Measurements from ENCODE around the gene LNP1. TPM values are rescaled to one million over a fixed set of nuclear protein-coding genes. Genes with fewer than 3 reads are reported as not detected.
"Not testable (repeated sequence)": the region's sequence is repeated elsewhere in the genome, so short reads cannot be mapped to it uniquely, and the experiment has no call there.

The LNP1 gene
- total and polyA plus RNA-seq, 2 donors (not counting 1 experiment from before 2014, with no cell fraction given): 3.1 to 3.5 TPM

DNA sequence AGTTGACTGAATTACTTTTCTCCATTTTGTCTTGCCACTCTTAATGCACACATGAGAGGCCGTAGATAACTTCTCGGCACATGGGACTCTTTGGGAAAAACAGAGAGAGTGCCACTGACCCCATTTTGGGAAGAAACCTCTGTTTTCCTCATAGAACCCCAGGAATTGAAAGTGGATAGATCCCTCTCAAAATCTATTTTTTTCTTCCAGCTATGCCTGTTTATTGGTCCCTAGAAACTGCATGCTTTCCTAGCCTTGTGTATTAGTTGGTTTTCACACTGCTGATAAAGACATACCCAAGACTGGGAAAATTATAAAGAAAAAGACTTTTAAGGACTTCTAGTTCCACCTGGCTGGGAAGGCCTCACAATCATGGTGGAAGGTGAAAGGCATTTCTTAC lies 67.3 kb downstream of the LNP1 start:
- no peaks in the 10 kb centered on the region for H3K36me3 ChIP-seq (ENCODE audit: control insufficient read depth, insufficient read depth, low read length)
- no peaks in the 10 kb centered on the region for H3K27me3 ChIP-seq (ENCODE audit: control insufficient read depth, insufficient read depth, low read length)
- H3K9ac ChIP-seq (ENCODE audit: insufficient read depth, low read length): no peak overlapping the region
- TF ChIP-seq, protein P1, sequence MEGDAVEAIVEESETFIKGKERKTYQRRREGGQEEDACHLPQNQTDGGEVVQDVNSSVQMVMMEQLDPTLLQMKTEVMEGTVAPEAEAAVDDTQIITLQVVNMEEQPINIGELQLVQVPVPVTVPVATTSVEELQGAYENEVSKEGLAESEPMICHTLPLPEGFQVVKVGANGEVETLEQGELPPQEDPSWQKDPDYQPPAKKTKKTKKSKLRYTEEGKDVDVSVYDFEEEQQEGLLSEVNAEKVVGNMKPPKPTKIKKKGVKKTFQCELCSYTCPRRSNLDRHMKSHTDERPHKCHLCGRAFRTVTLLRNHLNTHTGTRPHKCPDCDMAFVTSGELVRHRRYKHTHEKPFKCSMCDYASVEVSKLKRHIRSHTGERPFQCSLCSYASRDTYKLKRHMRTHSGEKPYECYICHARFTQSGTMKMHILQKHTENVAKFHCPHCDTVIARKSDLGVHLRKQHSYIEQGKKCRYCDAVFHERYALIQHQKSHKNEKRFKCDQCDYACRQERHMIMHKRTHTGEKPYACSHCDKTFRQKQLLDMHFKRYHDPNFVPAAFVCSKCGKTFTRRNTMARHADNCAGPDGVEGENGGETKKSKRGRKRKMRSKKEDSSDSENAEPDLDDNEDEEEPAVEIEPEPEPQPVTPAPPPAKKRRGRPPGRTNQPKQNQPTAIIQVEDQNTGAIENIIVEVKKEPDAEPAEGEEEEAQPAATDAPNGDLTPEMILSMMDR (conservative IDR thresholded peaks at IDR 0.05 in 1 of 2, IDR thresholded peaks at IDR 0.05 in 1 of 2; ENCODE audit: low read depth in 1 of 2, low read length in 2 of 2): no peak
- no peak for TF ChIP-seq EZH2 (IDR thresholded peaks at IDR 0.05; ENCODE audit: low read length, missing control alignments)
- no peak for DNase-seq (ENCODE audit: low read depth in 2 of 2)
- no peak overlapping the region for H2AFZ ChIP-seq (ENCODE audit: low read length)
- H3K27ac ChIP-seq (ENCODE audit: insufficient read depth, low read length): no peak overlapping the region
- no peaks in the 10 kb centered on the region for H3K79me2 ChIP-seq (ENCODE audit: control insufficient read depth, insufficient read depth, low read length)
- no peak overlapping the region for H3K4me3 ChIP-seq (replicated peaks in 1 of 4; ENCODE audit: control extremely low read depth in 1 of 4, insufficient read depth in 1 of 4, low read depth in 3 of 4, low read length in 4 of 4)
- no peak overlapping the region for H3K4me2 ChIP-seq (ENCODE audit: extremely low read depth, insufficient read depth, low read length)
- no peaks in the 10 kb centered on the region for H3K4me1 ChIP-seq (ENCODE audit: control insufficient read depth, extremely low read depth, insufficient read depth, low read length)
- no peaks in the 10 kb centered on the region for H3K9me3 ChIP-seq (ENCODE audit: control insufficient read depth, insufficient read depth, low read depth, low read length)
- no peaks in the 10 kb centered on the region for H4K20me1 ChIP-seq (ENCODE audit: control insufficient read depth, extremely low read depth, insufficient read depth, low read length)

DNA sequence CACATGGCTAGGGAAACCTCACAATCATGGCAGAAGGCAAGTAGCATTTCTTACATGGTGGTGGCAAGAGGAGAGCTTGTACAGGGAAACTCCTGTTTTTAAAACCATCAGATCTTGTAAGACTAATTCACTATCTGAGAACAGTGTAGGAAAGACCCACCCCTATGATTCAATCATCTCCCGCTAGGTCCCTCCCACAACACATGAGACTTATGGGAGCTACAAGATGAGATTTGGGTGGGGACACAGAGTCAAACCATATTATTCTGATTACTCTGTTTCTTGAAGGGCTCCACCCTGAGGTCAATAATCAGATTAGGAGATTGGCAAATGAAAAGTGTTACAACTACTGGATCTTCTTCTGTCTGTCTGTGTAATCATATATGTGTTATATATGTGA lies 69.6 kb downstream of the LNP1 start:
- Histone ChIP-seq H3K9me3 (ENCODE audit: control insufficient read depth, insufficient read depth, low read depth, low read length) (no peaks in the 10 kb centered on the region), H3K4me2 (ENCODE audit: extremely low read depth, insufficient read depth, low read length) (no peak overlapping the region), H3K79me2 (ENCODE audit: control insufficient read depth, insufficient read depth, low read length) (no peaks in the 10 kb centered on the region), H3K27me3 (ENCODE audit: control insufficient read depth, insufficient read depth, low read length) (no peaks in the 10 kb centered on the region), H3K4me3 (replicated peaks in 1 of 4; ENCODE audit: control extremely low read depth in 1 of 4, insufficient read depth in 1 of 4, low read depth in 3 of 4, low read length in 4 of 4) (no peak overlapping the region), H3K36me3 (ENCODE audit: control insufficient read depth, insufficient read depth, low read length) (no peaks in the 10 kb centered on the region), H4K20me1 (ENCODE audit: control insufficient read depth, extremely low read depth, insufficient read depth, low read length) (no peaks in the 10 kb centered on the region), H2AFZ (ENCODE audit: low read length) (no peak overlapping the region), H3K4me1 (ENCODE audit: control insufficient read depth, extremely low read depth, insufficient read depth, low read length) (no peaks in the 10 kb centered on the region), H3K9ac (ENCODE audit: insufficient read depth, low read length) (no peak overlapping the region), H3K27ac (ENCODE audit: insufficient read depth, low read length) (no peak overlapping the region)
- no peak for TF ChIP-seq EZH2 (IDR thresholded peaks at IDR 0.05; ENCODE audit: low read length, missing control alignments)
- TF ChIP-seq, protein P1 (conservative IDR thresholded peaks at IDR 0.05 in 1 of 2, IDR thresholded peaks at IDR 0.05 in 1 of 2; ENCODE audit: low read depth in 1 of 2, low read length in 2 of 2): no peak
- DNase-seq (ENCODE audit: low read depth in 2 of 2): no peak

DNA sequence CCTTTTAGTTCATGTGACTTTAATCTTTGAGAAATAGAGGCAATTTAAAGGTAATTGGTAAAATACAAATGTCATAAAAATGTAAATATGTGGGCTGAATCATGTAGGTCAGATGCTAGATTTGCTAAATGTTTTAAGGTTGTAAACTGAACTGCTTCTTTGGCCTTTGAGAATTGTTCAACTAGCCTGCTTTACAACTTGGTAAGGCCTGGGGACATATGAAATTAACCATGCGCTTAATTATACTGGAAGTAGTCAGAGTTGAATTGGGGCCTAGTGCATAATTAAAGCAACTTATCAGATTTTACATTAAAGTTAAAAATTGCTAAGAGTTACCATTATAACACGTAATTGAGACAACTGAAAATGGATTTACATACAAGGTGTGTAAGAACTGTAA lies 70.1 kb downstream of the LNP1 start:
- H3K79me2 ChIP-seq (ENCODE audit: control insufficient read depth, insufficient read depth, low read length): no peaks in the 10 kb centered on the region
- no peaks in the 10 kb centered on the region for H3K9me3 ChIP-seq (ENCODE audit: control insufficient read depth, insufficient read depth, low read depth, low read length)
- TF ChIP-seq, protein P1 (conservative IDR thresholded peaks at IDR 0.05 in 1 of 2, IDR thresholded peaks at IDR 0.05 in 1 of 2; ENCODE audit: low read depth in 1 of 2, low read length in 2 of 2): no peak
- no peak for TF ChIP-seq EZH2 (IDR thresholded peaks at IDR 0.05; ENCODE audit: low read length, missing control alignments)
- H3K36me3 ChIP-seq (ENCODE audit: control insufficient read depth, insufficient read depth, low read length): no peaks in the 10 kb centered on the region
- no peak overlapping the region for H3K9ac ChIP-seq (ENCODE audit: insufficient read depth, low read length)
- H4K20me1 ChIP-seq (ENCODE audit: control insufficient read depth, extremely low read depth, insufficient read depth, low read length): no peaks in the 10 kb centered on the region
- H3K4me3 ChIP-seq (replicated peaks in 1 of 4; ENCODE audit: control extremely low read depth in 1 of 4, insufficient read depth in 1 of 4, low read depth in 3 of 4, low read length in 4 of 4): no peak overlapping the region
- DNase-seq (ENCODE audit: low read depth in 2 of 2): no peak
- H3K27ac ChIP-seq (ENCODE audit: insufficient read depth, low read length): no peak overlapping the region
- no peak overlapping the region for H2AFZ ChIP-seq (ENCODE audit: low read length)
- H3K4me1 ChIP-seq (ENCODE audit: control insufficient read depth, extremely low read depth, insufficient read depth, low read length): no peaks in the 10 kb centered on the region
- no peaks in the 10 kb centered on the region for H3K27me3 ChIP-seq (ENCODE audit: control insufficient read depth, insufficient read depth, low read length)
- H3K4me2 ChIP-seq (ENCODE audit: extremely low read depth, insufficient read depth, low read length): no peak overlapping the region

DNA sequence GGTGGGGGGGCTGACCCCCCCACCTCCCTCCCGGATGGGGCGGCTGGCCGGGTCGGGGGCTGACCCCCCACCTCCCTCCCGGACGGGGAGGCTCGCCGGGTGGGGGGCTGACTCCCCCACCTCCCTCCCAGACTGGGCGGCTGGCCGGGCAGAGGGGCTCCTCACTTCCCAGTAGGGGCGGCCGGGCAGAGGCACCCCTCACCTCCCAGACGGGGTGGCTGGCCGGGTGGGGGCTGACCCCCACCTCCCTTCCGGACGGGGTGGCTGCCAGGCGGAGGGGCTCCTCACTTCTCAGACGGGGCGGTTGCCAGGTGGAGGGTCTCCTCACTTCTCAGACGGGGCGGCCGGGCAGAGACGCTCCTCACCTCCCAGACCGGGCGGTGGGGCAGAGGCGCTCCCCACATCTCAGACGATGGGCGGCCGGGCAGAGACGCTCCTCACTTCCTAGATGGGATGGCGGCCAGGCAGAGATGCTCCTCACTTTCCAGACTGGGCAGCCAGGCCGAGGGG lies 76.6 kb downstream of the LNP1 start:
- not testable (repeated sequence) for H3K9me3 ChIP-seq (ENCODE audit: control insufficient read depth, insufficient read depth, low read depth, low read length); DNase-seq (ENCODE audit: low read depth in 2 of 2)

DNA sequence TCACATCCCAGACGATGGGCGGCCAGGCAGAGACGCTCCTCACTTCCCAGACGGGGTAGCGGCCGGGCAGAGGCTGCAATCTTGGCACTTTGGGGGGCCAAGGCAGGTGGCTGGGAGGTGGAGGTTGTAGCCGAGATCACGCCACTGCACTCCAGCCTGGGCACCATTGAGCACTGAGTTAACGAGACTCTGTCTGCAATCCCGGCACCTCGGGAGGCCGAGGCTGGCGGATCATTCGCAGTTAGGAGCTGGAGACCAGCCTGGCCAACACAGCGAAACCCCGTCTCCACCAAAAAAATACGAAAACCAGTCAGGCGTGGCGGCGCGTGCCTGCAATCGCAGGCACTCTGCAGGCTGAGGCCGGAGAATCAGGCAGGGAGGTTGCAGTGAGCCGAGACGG lies 77.2 kb downstream of the LNP1 start:
- H3K79me2 ChIP-seq (ENCODE audit: control insufficient read depth, insufficient read depth, low read length); H3K9ac ChIP-seq (ENCODE audit: insufficient read depth, low read length); H4K20me1 ChIP-seq (ENCODE audit: control insufficient read depth, extremely low read depth, insufficient read depth, low read length); H3K4me1 ChIP-seq (ENCODE audit: control insufficient read depth, extremely low read depth, insufficient read depth, low read length); H3K9me3 ChIP-seq (ENCODE audit: control insufficient read depth, insufficient read depth, low read depth, low read length); H3K27ac ChIP-seq (ENCODE audit: insufficient read depth, low read length); DNase-seq (ENCODE audit: low read depth in 2 of 2); H3K27me3 ChIP-seq (ENCODE audit: control insufficient read depth, insufficient read depth, low read length); H3K4me2 ChIP-seq (ENCODE audit: extremely low read depth, insufficient read depth, low read length); H3K36me3 ChIP-seq (ENCODE audit: control insufficient read depth, insufficient read depth, low read length); H2AFZ ChIP-seq (ENCODE audit: low read length); H3K4me3 ChIP-seq (replicated peaks in 1 of 4; ENCODE audit: control extremely low read depth in 1 of 4, insufficient read depth in 1 of 4, low read depth in 3 of 4, low read length in 4 of 4): not testable (repeated sequence)

More for the DNA sequence above, 76.6 kb downstream of the LNP1 start:
- not testable (repeated sequence) for H3K36me3 ChIP-seq (ENCODE audit: control insufficient read depth, insufficient read depth, low read length); H3K27me3 ChIP-seq (ENCODE audit: control insufficient read depth, insufficient read depth, low read length); H3K9ac ChIP-seq (ENCODE audit: insufficient read depth, low read length); H3K4me1 ChIP-seq (ENCODE audit: control insufficient read depth, extremely low read depth, insufficient read depth, low read length); H3K79me2 ChIP-seq (ENCODE audit: control insufficient read depth, insufficient read depth, low read length); H3K4me3 ChIP-seq (replicated peaks in 1 of 4; ENCODE audit: control extremely low read depth in 1 of 4, insufficient read depth in 1 of 4, low read depth in 3 of 4, low read length in 4 of 4); H4K20me1 ChIP-seq (ENCODE audit: control insufficient read depth, extremely low read depth, insufficient read depth, low read length); H3K4me2 ChIP-seq (ENCODE audit: extremely low read depth, insufficient read depth, low read length); H3K27ac ChIP-seq (ENCODE audit: insufficient read depth, low read length); H2AFZ ChIP-seq (ENCODE audit: low read length)

Measured in fibroblast of lung (primary cell).